ENCODE data around the gene VSTM2L.
"Not testable (repeated sequence)": the region's sequence is repeated elsewhere in the genome, so short reads cannot be mapped to it uniquely, and the experiment has no call there.

Gene VSTM2L

GRCh38 chr20:37956107-37956585 is 53.2 kb downstream of the VSTM2L start:
- H3K4me3 ChIP-seq, result no peak overlapping the region
- no peak for TF ChIP-seq Cebpa-rat (IDR thresholded peaks at IDR 0.05)
- no peaks in the 10 kb centered on the region for H4K20me1 ChIP-seq
- H3K27me3 ChIP-seq, result no peaks in the 10 kb centered on the region
- no peak overlapping the region for H3K4me2 ChIP-seq
- H3K9me3 ChIP-seq, result 0 out of 2 replicates have a peak, but pooled peaks cover 12% of the 10 kb centered on the region
- peaks cover 5% of the 10 kb centered on the region; the same call in 1 of the 2 replicates for H3K4me1 ChIP-seq
- H3K27ac ChIP-seq, result no peak overlapping the region
- H3K9ac ChIP-seq, result no peak overlapping the region
- no peaks in the 10 kb centered on the region for H3K36me3 ChIP-seq

- no peak overlapping the region for H3K4me2 ChIP-seq
- no peak overlapping the region for H3K4me3 ChIP-seq
- no peaks in the 10 kb centered on the region for H3K27me3 ChIP-seq
- no peaks in the 10 kb centered on the region for H3K36me3 ChIP-seq
- H3K9me3 ChIP-seq, result no peaks in the 10 kb centered on the region
- no peaks in the 10 kb centered on the region for H4K20me1 ChIP-seq
- TF ChIP-seq Cebpa-rat (IDR thresholded peaks at IDR 0.05), result no peak
- no peak overlapping the region for H3K9ac ChIP-seq
- H3K27ac ChIP-seq, result no peak overlapping the region
- H3K4me1 ChIP-seq, result peaks cover 5% of the 10 kb centered on the region; the same call in 1 of the 2 replicates
Observed at GRCh38 chr20:37958856-37959520, 56.1 kb downstream of the VSTM2L start.

- Histone ChIP-seq H3K4me2 (no peak overlapping the region), H3K36me3 (no peaks in the 10 kb centered on the region), H3K4me1 (peaks cover 5% of the 10 kb centered on the region; the same call in 1 of the 2 replicates), H3K9ac (no peak overlapping the region), H3K9me3 (no peaks in the 10 kb centered on the region), H3K4me3 (no peak overlapping the region), H3K27ac (no peak overlapping the region), H4K20me1 (no peaks in the 10 kb centered on the region), H3K27me3 (no peaks in the 10 kb centered on the region)
- TF ChIP-seq Cebpa-rat (IDR thresholded peaks at IDR 0.05), result no peak
Observed at GRCh38 chr20:37961066-37961465, 58.1 kb downstream of the VSTM2L start.

- peaks cover 15% of the 10 kb centered on the region for H3K9me3 ChIP-seq
- not testable (repeated sequence) for H3K9ac ChIP-seq, H4K20me1 ChIP-seq, H3K4me3 ChIP-seq, H3K4me1 ChIP-seq, H3K27me3 ChIP-seq, H3K4me2 ChIP-seq, H3K36me3 ChIP-seq, H3K27ac ChIP-seq
Observed at GRCh38 chr20:37963483-37963882, 60.6 kb downstream of the VSTM2L start.

GRCh38 chr20:37968841-37969401 is 66.0 kb downstream of the VSTM2L start:
- Histone ChIP-seq H3K27me3 (no peaks in the 10 kb centered on the region), H3K9me3 (peaks cover 19% of the 10 kb centered on the region), H3K4me1 (peaks cover 50% of the 10 kb centered on the region), H3K36me3 (no peaks in the 10 kb centered on the region), H4K20me1 (no peaks in the 10 kb centered on the region), H3K4me3 (peak overlapping the region; percentile 43), H3K27ac (peak overlapping the region; percentile 61; the same call in 1 of the 2 replicates), H3K4me2 (peak overlapping the region; percentile 86), H3K9ac (peak overlapping the region; percentile 36; the same call in 1 of the 2 replicates)
- TF ChIP-seq Cebpa-rat (IDR thresholded peaks at IDR 0.05), result no peak

GRCh38 chr20:37969949-37970855 is 67.3 kb downstream of the VSTM2L start:
- no peaks in the 10 kb centered on the region for H3K36me3 ChIP-seq
- peaks cover 50% of the 10 kb centered on the region for H3K4me1 ChIP-seq
- no peak overlapping the region for H3K9ac ChIP-seq
- H4K20me1 ChIP-seq, result no peaks in the 10 kb centered on the region
- no peak overlapping the region for H3K4me3 ChIP-seq
- peak overlapping the region; percentile 59; the same call in 1 of the 2 replicates for H3K4me2 ChIP-seq
- H3K27ac ChIP-seq, result no peak overlapping the region
- no peaks in the 10 kb centered on the region for H3K27me3 ChIP-seq
- TF ChIP-seq Cebpa-rat (IDR thresholded peaks at IDR 0.05), result no peak
- peaks cover 19% of the 10 kb centered on the region for H3K9me3 ChIP-seq

- no peaks in the 10 kb centered on the region for H3K36me3 ChIP-seq
- TF ChIP-seq Cebpa-rat (IDR thresholded peaks at IDR 0.05), result no peak
- H3K27ac ChIP-seq, result no peak overlapping the region
- H3K4me3 ChIP-seq, result no peak overlapping the region
- H3K27me3 ChIP-seq, result no peaks in the 10 kb centered on the region
- peaks cover 19% of the 10 kb centered on the region for H3K9me3 ChIP-seq
- H4K20me1 ChIP-seq, result no peaks in the 10 kb centered on the region
- H3K4me1 ChIP-seq, result peaks cover 53% of the 10 kb centered on the region
- peak overlapping the region; percentile 59 for H3K4me2 ChIP-seq
- no peak overlapping the region for H3K9ac ChIP-seq
Observed at GRCh38 chr20:37970856-37971245, 67.9 kb downstream of the VSTM2L start.

- H3K9me3 ChIP-seq, result peaks cover 19% of the 10 kb centered on the region
- peak overlapping the region; percentile 59 for H3K4me2 ChIP-seq
- no peak overlapping the region for H3K27ac ChIP-seq
- H3K9ac ChIP-seq, result no peak overlapping the region
- H3K36me3 ChIP-seq, result no peaks in the 10 kb centered on the region
- no peak overlapping the region for H3K4me3 ChIP-seq
- TF ChIP-seq Cebpa-rat (IDR thresholded peaks at IDR 0.05), result no peak
- no peaks in the 10 kb centered on the region for H3K27me3 ChIP-seq
- peaks cover 61% of the 10 kb centered on the region for H3K4me1 ChIP-seq
- H4K20me1 ChIP-seq, result no peaks in the 10 kb centered on the region
Observed at GRCh38 chr20:37971561-37972127, 68.7 kb downstream of the VSTM2L start.

GRCh38 chr20:37972256-37973058 is 69.5 kb downstream of the VSTM2L start:
- H4K20me1 ChIP-seq, result no peaks in the 10 kb centered on the region
- H3K36me3 ChIP-seq, result no peaks in the 10 kb centered on the region
- H3K4me2 ChIP-seq, result peak overlapping the region; percentile 59
- no peak overlapping the region for H3K4me3 ChIP-seq
- peaks cover 13% of the 10 kb centered on the region for H3K9me3 ChIP-seq
- peaks cover 67% of the 10 kb centered on the region for H3K4me1 ChIP-seq
- H3K27ac ChIP-seq, result no peak overlapping the region
- no peak for TF ChIP-seq Cebpa-rat (IDR thresholded peaks at IDR 0.05)
- no peak overlapping the region for H3K9ac ChIP-seq
- H3K27me3 ChIP-seq, result no peaks in the 10 kb centered on the region
